HG03045 (cell line): ENCODE results near the gene CCDC195.
A peak's percentile ranks its signal among the peaks of the same experiment; 100 is the strongest.
"Not testable (repeated sequence)": the region's sequence is repeated elsewhere in the genome, so short reads cannot be mapped to it uniquely, and the experiment has no call there.

Experiments used
- ATAC-seq: cut with Tn5 transposase; IDR thresholded peaks from one replicate; pipeline ENCODE4 v1.9.1; 2021; ENCODE audit warnings: mild to moderate bottlenecking, moderate library complexity; ENCODE audit not compliant: unreplicated experiment

CCDC195 gene

GRCh38 chr2:224691563-224691962, 24.6 kb downstream of the CCDC195 start:
- no peak for ATAC-seq

DNA sequence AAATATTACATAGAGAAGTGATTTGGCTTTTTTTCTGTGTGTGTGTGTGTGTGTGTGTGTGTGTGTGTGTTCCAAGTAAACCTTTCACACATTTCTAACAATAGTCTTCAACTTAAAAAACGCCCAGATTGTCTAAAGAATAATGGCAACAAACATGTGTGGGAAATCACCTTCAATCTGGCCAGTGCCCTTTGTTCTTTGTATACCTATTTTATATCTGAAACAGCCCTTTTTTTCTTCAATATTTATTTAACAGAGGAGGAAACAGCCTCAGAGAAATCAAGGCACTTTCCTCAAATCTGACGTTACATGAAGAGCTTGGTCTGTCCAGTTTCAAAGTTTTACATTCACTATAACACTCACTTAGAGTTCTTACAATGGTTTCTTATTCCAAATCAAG, 25.3 kb downstream of the CCDC195 start:
- no peak for ATAC-seq

DNA sequence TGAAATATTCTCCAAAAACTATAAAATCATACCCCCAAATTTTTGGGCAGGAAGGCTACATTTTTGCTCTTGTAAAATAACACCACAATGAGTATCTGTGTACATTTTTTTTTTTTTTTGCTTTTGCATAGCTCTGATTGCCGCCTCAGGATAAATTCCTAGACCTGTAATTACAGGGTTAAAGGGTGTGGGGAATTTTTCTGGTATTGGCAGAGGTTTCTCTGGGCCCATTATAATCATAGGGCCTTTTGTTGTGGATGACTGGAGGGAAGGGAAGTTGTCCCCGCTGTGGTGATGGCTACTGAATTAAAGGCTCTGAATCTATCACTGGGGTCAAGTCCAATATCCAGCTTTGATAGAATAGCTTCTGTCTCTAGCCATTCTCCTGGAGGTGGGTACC, 26.6 kb downstream of the CCDC195 start:
- ATAC-seq: no peak

DNA sequence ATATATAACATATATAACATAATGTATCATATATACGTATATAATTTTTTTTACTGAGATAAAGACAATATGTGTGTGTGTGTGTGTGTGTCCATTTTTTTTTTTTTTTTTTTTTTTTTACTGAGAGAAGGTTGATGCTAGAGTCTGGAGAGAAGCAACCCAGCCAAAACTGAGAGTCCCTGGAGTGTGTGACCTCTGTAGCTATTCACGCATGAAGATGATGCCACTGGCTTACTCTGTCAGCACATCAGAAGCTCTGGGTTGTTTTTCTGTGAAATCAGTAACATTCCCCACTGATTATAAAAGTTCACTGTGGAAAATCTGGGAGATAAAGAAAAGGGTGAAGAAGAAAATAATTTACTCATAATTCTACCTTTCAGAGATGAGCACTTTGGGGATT, 27.2 kb downstream of the CCDC195 start:
- no peak for ATAC-seq

GRCh38 chr2:224687156-224687555, 29.0 kb downstream of the CCDC195 start:
- no peak for ATAC-seq

- ATAC-seq: no peak
These were observed 31.0 kb downstream of the CCDC195 start for GRCh38 chr2:224685121-224685520.

DNA sequence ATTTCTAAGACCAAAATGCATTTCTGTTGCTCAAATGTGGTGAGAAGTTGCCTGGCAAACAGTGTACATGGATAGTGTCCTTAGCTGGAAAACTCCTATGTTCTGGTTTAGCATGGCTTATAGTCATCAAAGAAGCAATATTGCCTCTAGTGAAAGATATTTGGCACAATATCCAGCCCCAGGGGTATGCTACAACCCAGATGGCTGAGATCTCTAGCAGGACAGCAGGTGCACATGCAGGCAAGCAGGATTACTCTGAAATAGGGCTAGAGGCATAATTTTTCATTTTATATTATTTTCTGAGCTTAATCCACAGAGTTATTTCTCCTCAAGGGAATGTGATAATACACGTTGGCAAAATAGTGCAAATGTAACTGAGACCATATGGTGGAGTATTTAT, 34.0 kb downstream of the CCDC195 start:
- ATAC-seq: no peak

- ATAC-seq: no peak
These were observed 44.4 kb downstream of the CCDC195 start for GRCh38 chr2:224671731-224672130.

- no peak for ATAC-seq
These were observed 46.0 kb downstream of the CCDC195 start for GRCh38 chr2:224670203-224670602.

DNA sequence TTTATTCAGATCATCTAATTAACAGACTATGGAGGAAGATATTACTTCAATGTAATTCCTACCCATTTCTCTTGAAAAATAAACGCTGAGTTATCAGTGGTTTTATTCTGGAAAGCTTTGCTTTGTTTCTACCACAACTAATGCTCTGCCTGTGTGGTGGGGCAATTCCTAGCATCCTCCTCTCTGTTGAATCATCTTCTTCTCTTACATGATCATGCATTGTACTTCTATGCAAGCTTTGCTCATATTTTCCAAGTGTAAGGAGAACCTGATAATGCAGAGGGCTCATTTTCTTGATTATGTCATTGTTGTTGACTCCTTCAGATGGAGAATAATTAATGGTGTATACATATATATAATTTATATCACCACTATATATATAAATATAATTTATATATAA, 46.7 kb downstream of the CCDC195 start:
- ATAC-seq: no peak

DNA sequence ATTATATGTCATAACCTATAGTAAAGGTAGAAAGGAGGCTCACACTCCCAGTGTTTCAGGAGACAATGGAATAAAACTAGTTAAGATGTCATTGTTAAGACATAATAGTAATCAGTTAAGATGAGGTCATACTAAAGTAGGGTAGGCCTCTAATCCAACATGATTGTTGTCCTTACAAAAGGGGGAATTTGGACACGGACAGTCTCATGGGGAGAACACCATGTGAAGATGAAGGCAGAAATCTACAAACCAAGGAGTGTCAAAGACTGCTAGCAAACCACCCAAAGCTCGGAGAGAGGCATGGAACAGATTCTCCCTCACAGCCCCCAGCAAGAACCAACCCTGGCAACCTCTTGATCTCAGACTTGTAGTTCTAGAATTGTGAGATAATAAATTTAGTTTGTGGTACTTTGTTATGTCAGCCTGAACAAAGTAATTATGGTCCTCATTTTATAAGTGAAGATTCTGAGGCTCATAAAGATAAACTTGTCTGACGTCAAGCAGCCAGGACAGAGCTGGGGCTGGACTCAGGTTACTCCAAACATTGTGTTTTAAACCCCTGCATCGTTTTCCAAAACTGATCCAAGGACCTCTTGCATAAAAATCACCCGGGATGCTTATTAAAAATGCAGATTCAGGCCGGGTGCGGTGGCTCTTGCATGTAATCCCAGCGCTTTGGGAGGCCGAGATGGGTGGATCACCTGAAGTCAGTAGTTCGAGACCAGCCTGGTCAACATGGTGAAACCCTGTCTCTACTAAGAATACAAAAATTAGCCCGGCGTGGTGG, 47.8 kb downstream of the CCDC195 start:
- ATAC-seq: no peak

GRCh38 chr2:224666951-224667553, 49.1 kb downstream of the CCDC195 start:
- peak; percentile 93 for ATAC-seq

DNA sequence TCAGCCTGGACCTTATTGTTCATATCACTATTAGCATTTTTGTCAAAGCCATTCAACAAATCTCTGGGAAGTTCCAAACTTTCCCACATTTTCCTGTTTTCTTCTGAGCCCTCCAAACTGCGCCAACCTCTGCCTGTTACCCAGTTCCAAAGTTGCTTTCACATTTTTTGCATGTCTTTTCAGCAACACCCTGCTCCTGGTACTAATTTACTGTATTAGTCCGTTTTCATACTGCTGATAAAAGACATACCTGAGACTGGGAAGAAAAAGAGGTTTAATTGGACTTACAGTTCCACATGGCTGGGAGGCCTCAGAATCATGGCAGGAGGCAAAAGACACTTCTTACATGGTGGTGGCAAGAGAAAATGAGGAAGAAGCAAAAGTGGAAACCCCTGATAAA, 52.8 kb downstream of the CCDC195 start:
- not testable (repeated sequence) for ATAC-seq

DNA sequence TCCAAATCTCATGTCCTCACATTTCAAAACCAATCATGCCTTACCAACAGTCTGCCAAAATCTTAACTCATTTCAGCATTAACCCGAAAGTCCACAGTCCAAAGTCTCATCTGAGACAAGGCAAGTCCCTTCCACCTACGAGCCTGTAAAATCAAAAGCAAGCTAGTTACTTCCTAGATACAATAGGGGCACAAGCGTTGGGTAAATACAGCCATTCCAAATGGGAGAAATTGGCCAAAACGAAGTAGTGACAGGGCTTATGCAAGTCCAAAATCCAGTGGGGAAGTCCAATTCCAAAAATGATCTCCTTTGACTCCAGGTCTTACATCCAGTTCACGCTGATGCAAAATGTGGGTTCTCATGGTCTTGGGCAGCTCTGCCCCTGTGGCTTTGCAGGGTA, 54.5 kb downstream of the CCDC195 start:
- ATAC-seq: not testable (repeated sequence)

GRCh38 chr2:224659714-224660113, 56.5 kb downstream of the CCDC195 start:
- no peak for ATAC-seq

GRCh38 chr2:224658780-224659405, 57.3 kb downstream of the CCDC195 start:
- ATAC-seq: no peak

DNA sequence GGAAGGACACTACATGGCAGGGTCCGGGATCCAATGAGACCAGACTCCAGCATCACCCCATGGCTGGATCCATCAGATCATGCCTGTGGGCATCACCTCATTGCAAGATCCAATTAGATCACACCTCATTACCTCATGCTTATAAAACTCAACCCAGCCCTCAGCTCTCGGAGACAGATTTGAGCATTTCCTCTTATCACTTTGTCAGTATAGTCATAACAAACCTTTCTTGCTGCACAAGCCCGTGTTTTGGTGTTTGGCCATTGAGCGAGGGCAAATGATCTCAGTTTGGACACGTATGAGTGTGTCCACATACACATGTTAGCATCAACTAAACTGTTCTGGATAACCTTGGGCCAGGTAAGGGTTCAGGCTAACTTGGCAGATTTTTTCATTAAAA, 58.8 kb downstream of the CCDC195 start:
- no peak for ATAC-seq

GRCh38 chr2:224655006-224655537, 61.1 kb downstream of the CCDC195 start:
- no peak for ATAC-seq
